Right lobe of liver (tissue), 6 donors: Measurements from ENCODE around the gene TTC19. TPM values are rescaled to one million over a fixed set of nuclear protein-coding genes. Genes with fewer than 3 reads are reported as not detected.
"Not testable (repeated sequence)": the region's sequence is repeated elsewhere in the genome, so short reads cannot be mapped to it uniquely, and the experiment has no call there.

ENCODE experiments used
- ATAC-seq, 4 donors: fragments of 200-7000 bp; cut with Tn5 transposase; one replicate each; pipeline ENCODE4 v1.9.1; 2020; ENCODE audit warnings: mild to moderate bottlenecking in 4 of 4, moderate library complexity in 4 of 4
- DNase-seq, 3 donors: peaks; one replicate each; pipeline ENCODE4 v3.0.0-alpha.2; 2020
- H3K27ac ChIP-seq, 3 donors: fragments of 200-600 bp; one replicate each; pipeline ENCODE4 v1.8.0; 2022
- H3K27me3 ChIP-seq, 2 donors: fragments of 200-600 bp; one replicate each; pipeline ENCODE4 v1.8.0; 2022
- H3K36me3 ChIP-seq, 4 donors: fragments of 200-600 bp; sonication (generic) in 1 of 4; one replicate each; pipeline versions ENCODE4 v1.5.1 to v1.8.0; 2017 to 2022; ENCODE audit warnings: control low read depth in 1 of 4
- H3K4me1 ChIP-seq, 4 donors: fragments of 200-600 bp; sonication (generic) in 1 of 4; one replicate each; pipeline versions ENCODE4 v1.5.1 to v1.8.0; 2017 to 2022; ENCODE audit warnings: control low read depth in 1 of 4
- H3K4me3 ChIP-seq, 3 donors: fragments of 200-600 bp; one replicate each; pipeline ENCODE4 v1.8.0; 2022
- H3K9me3 ChIP-seq, 4 donors: fragments of 200-600 bp; sonication (generic) in 1 of 4; one replicate each; pipeline versions ENCODE4 v1.5.1 to v1.8.0; 2017 to 2022; ENCODE audit warnings: control low read depth in 1 of 4
- POLR2A ChIP-seq: fragments of 450-650 bp; IDR thresholded peaks from one replicate; pipeline ENCODE4 v1.6.1; 2017; ENCODE audit warnings: antibody characterized with exemption, mild to moderate bottlenecking
- WGBS: methylation state at CpG from one replicate; pipeline ENCODE4 v1.1.6; 2018; ENCODE audit warnings: low coverage, low lambda C conversion rate; ENCODE audit not compliant: insufficient coverage; ENCODE audit errors: missing lambda C conversion rate; 5-methylcytosine and 5-hydroxymethylcytosine counted together
- intact Hi-C, 2 donors: fragments of 100-400 bp; cut with DNase I; formaldehyde crosslinking; loops; one replicate each; pipeline versions ENCODE4 v1.11.2 to v1.14.1; 2022
- total RNA-seq, 6 experiments: library from RNA; depleted of rRNA in 2 of 6; stranded (reverse); fragments of >200 nt in 2 of 6; fragmentation: NEBNext Ultra II Directional in 3 of 6; extraction: Animal tissue kit (Norgen Biotek cat#: 25700) in 3 of 6; gene quantifications; one replicate each; pipeline versions ENCODE4 v1.1.0 to v1.2.4, GENCODE V29; 2016 to 2023
- TF ChIP-seq, protein P1 (sequence below), 4 donors: fragments of 200-600 bp in 3 of 4; fragments of 450-650 bp in 1 of 4; IDR thresholded peaks; one replicate each; pipeline versions ENCODE4 v1.5.1 to v1.8.0; 2016 to 2022; ENCODE audit warnings: antibody characterized with exemption in 4 of 4, mild to moderate bottlenecking in 2 of 4
- donor health status: DM: no; HTN: yes; CAD: no.
- donor health status: DM: no; HTN: no; CAD: no.
- donor health status: DM: no; HTN: no; CAD: no.
- donor health status: DM: no; HTN: yes; CAD: no.
- donor health status: DM: no; HTN: yes; CAD: no.

The TTC19 gene
- total RNA-seq, 6 experiments from 2014 or later, result 14.3 to 32.3 (median 19.9) TPM

DNA sequence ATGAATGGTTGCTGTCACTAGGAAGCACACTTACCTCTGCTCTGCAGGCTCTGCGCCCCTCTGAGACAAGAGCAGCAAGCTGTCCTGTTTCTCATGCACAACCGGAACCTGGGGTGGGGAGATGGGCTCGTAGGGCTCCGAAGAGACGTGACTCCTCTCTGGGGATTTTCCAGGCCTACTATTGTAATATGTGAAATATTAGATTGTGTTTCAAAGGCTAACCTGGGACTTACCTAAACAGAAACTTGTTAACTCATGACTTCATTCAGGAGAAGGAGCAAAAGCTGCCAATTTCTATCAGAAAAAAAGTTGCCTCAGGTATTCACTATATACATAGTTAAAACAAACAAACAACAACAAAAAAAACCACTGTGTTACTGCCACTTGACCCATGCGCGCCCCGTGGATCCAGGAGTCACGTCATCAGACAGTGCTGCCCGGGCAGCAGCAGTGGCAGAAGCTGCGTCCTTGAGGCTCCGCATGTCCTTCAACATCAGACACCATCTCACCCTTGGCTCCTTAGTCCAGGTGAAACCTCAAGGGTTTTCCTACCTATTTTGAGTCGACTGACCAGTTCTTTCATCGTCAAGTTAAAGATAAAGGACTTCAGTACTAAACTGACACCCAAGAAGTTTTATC is 49.3 kb downstream of the TTC19 start:
- WGBS, result 78% methylated on average over 14 of the region's 14 CpGs
- intact Hi-C loops, result no loop called here

DNA sequence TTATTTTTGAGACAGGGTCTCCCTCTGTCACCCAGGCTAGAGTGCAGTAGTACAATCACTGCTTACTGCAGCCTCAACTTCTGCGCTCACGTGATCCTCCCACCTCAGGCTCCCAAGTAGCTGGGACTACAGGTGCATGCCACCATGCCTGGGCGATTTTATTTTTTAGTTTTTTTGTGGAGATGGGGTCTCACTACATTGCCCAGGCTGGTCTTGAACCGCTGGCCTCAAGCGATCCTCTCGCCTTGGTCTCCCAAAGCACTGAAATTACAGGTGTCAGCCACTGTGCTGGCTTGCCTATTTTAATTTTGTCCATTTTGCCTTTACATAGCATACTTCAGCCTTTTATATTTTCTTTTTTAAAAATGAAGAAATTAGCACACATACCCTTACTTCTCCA is 51.2 kb downstream of the TTC19 start:
- H3K4me3 ChIP-seq, result no peak overlapping the region
- ATAC-seq, result no peak
- no peak overlapping the region for H3K27ac ChIP-seq
- H3K27me3 ChIP-seq, result no peaks in the 10 kb centered on the region
- no peaks in the 10 kb centered on the region for H3K4me1 ChIP-seq
- intact Hi-C loops, result no loop called here
- TF ChIP-seq POLR2A, result no peak
- TF ChIP-seq, protein P1, sequence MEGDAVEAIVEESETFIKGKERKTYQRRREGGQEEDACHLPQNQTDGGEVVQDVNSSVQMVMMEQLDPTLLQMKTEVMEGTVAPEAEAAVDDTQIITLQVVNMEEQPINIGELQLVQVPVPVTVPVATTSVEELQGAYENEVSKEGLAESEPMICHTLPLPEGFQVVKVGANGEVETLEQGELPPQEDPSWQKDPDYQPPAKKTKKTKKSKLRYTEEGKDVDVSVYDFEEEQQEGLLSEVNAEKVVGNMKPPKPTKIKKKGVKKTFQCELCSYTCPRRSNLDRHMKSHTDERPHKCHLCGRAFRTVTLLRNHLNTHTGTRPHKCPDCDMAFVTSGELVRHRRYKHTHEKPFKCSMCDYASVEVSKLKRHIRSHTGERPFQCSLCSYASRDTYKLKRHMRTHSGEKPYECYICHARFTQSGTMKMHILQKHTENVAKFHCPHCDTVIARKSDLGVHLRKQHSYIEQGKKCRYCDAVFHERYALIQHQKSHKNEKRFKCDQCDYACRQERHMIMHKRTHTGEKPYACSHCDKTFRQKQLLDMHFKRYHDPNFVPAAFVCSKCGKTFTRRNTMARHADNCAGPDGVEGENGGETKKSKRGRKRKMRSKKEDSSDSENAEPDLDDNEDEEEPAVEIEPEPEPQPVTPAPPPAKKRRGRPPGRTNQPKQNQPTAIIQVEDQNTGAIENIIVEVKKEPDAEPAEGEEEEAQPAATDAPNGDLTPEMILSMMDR (IDR thresholded peaks at IDR 0.05), result no peak
- 95% methylated on average over 6 of the region's 6 CpGs for WGBS
- no peak for DNase-seq
- peaks cover 0 to 35% (median 15%) of the 10 kb centered on the region in 4 donors for H3K36me3 ChIP-seq
- no peaks in the 10 kb centered on the region for H3K9me3 ChIP-seq

More for the DNA sequence above, 49.3 kb downstream of the TTC19 start:
- H3K27ac ChIP-seq, result no peak overlapping the region
- no peaks in the 10 kb centered on the region for H3K27me3 ChIP-seq
- H3K4me3 ChIP-seq, result no peak overlapping the region
- peaks cover 0 to 10% (median 0%) of the 10 kb centered on the region in 4 donors for H3K4me1 ChIP-seq
- TF ChIP-seq, protein P1 (IDR thresholded peaks at IDR 0.05), result no peak
- TF ChIP-seq POLR2A, result no peak
- H3K36me3 ChIP-seq, result peaks cover 0 to 31% (median 12%) of the 10 kb centered on the region in 4 donors
- DNase-seq (no peak), ATAC-seq (peak in 1 of 4 donors; percentile 18)
- H3K9me3 ChIP-seq, result no peaks in the 10 kb centered on the region

DNA sequence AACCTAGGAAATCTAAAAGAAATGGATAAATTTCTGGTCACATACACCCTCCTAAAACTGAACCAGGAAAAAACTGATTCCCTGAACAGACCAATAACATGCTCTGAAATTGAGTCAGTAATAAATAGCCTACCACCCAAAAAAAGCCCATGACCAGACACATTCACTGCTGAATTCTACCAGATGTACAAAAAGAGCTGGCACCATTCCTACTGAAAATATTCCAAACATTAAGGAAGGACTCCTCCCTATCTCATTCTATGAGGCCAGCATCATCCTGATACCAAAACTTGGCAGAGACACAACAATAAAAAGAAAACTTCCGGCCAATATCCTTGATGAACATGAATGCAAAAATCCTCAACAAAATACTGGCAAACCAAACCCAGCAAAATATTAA is 52.9 kb downstream of the TTC19 start:
- no peak overlapping the region for H3K4me3 ChIP-seq
- peaks cover 0 to 37% (median 14%) of the 10 kb centered on the region in 4 donors for H3K36me3 ChIP-seq
- DNase-seq (no peak), ATAC-seq (no peak)
- intact Hi-C loops, result no loop called here
- H3K9me3 ChIP-seq, result no peaks in the 10 kb centered on the region
- H3K27me3 ChIP-seq, result no peaks in the 10 kb centered on the region
- no peak overlapping the region for H3K27ac ChIP-seq
- no peaks in the 10 kb centered on the region for H3K4me1 ChIP-seq
- TF ChIP-seq, protein P1 (IDR thresholded peaks at IDR 0.05), result no peak
- no peak for TF ChIP-seq POLR2A
- 43% methylated on average over 1 of the region's 1 CpG for WGBS

DNA sequence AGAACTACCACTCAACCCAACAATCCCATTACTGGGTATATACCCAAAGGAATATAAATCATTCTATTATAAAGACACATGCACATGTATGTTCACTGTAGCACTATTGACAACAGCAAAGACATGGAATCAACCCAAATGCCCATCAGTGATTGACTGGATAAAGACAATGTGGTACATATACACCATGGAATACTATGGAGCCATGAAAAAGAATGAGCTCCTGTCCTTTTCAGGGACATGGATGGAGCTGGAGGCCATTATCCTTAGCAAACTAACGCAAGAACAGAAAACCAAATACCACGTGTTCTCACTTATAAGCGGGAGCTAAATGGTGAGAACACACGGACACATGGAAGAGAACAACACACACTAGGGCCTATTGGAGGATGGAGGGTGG is 55.5 kb downstream of the TTC19 start:
- H3K27me3 ChIP-seq, H3K27ac ChIP-seq, DNase-seq, intact Hi-C loops, ATAC-seq, H3K4me1 ChIP-seq, H3K9me3 ChIP-seq, H3K4me3 ChIP-seq: not testable (repeated sequence)
- H3K36me3 ChIP-seq, result peaks cover 0 to 34% (median 15%) of the 10 kb centered on the region in 4 donors
- 91% methylated on average over 4 of the region's 4 CpGs for WGBS

DNA sequence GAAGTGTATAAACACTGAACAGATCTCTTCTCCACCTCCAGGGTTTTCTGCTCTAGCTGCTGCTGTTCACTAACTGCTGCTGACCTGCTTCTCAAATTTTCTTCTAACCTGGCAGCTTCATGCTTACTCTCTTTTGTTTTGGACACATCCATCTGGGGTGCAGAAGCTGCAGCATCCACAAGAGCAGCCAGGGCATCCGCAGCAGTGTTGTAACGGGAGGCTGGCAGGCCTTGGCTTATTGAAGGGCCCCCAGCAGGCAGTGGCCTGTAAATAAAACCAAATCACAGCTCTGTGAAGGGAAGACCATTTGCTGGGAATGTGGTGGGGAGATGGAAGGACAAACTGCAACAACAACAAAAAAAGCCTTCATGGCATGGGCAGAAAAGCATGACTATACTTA is 62.0 kb downstream of the TTC19 start:
- H3K36me3 ChIP-seq, result peaks cover 7 to 83% (median 29%) of the 10 kb centered on the region in 4 donors
- DNase-seq (no peak), ATAC-seq (no peak)
- H3K27ac ChIP-seq, result no peak overlapping the region
- no peaks in the 10 kb centered on the region for H3K4me1 ChIP-seq
- intact Hi-C loops, result no loop called here
- H3K27me3 ChIP-seq, result no peaks in the 10 kb centered on the region
- no peaks in the 10 kb centered on the region for H3K9me3 ChIP-seq
- WGBS, result 100% methylated on average over 1 of the region's 2 CpGs
- no peak overlapping the region for H3K4me3 ChIP-seq
- TF ChIP-seq POLR2A, result no peak
- TF ChIP-seq, protein P1 (IDR thresholded peaks at IDR 0.05), result no peak
